GM19240 (cell line): ENCODE results near the gene SPAST.
"Not testable (repeated sequence)": the region's sequence is repeated elsewhere in the genome, so short reads cannot be mapped to it uniquely, and the experiment has no call there.

ENCODE experiments used
- DNase-seq: peaks from one replicate; pipeline ENCODE4 v3.0.0; 2011; ENCODE audit warnings: low spot score; ENCODE audit not compliant: insufficient read length

The SPAST gene

GRCh38 chr2:32128636-32129035 is 65.3 kb downstream of the SPAST start:
- no peak for DNase-seq

GRCh38 chr2:32129086-32129485 is 65.7 kb downstream of the SPAST start:
- DNase-seq = no peak

GRCh38 chr2:32135409-32135808 is 72.1 kb downstream of the SPAST start:
- DNase-seq = no peak

GRCh38 chr2:32136097-32136496 is 72.7 kb downstream of the SPAST start:
- DNase-seq = no peak

GRCh38 chr2:32151544-32151943 is 88.2 kb downstream of the SPAST start:
- not testable (repeated sequence) for DNase-seq

GRCh38 chr2:32159678-32160077 is 96.3 kb downstream of the SPAST start:
- DNase-seq = no peak

- DNase-seq = no peak
These were observed 97.9 kb downstream of the SPAST start for GRCh38 chr2:32161296-32161695.

- not testable (repeated sequence) for DNase-seq
These were observed 100.9 kb downstream of the SPAST start for GRCh38 chr2:32164254-32164653.

- DNase-seq = not testable (repeated sequence)
These were observed 101.6 kb downstream of the SPAST start for GRCh38 chr2:32165027-32165347.

GRCh38 chr2:32166115-32166574 is 102.8 kb downstream of the SPAST start:
- no peak for DNase-seq

- DNase-seq = peak; percentile 3
These were observed 105.2 kb downstream of the SPAST start for GRCh38 chr2:32168513-32168912.

- DNase-seq = no peak
These were observed 109.5 kb downstream of the SPAST start for GRCh38 chr2:32172870-32173269.

GRCh38 chr2:32182667-32183066 is 119.3 kb downstream of the SPAST start:
- no peak for DNase-seq

- no peak for DNase-seq
These were observed 125.7 kb downstream of the SPAST start for GRCh38 chr2:32189011-32189410.

- no peak for DNase-seq
These were observed 129.1 kb downstream of the SPAST start for GRCh38 chr2:32192418-32192817.

- no peak for DNase-seq
These were observed 137.5 kb downstream of the SPAST start for GRCh38 chr2:32200814-32201213.

- not testable (repeated sequence) for DNase-seq
These were observed 140.1 kb downstream of the SPAST start for GRCh38 chr2:32203428-32203827.
